ENCODE results near the gene GPR37L1.

Gene GPR37L1

DNA sequence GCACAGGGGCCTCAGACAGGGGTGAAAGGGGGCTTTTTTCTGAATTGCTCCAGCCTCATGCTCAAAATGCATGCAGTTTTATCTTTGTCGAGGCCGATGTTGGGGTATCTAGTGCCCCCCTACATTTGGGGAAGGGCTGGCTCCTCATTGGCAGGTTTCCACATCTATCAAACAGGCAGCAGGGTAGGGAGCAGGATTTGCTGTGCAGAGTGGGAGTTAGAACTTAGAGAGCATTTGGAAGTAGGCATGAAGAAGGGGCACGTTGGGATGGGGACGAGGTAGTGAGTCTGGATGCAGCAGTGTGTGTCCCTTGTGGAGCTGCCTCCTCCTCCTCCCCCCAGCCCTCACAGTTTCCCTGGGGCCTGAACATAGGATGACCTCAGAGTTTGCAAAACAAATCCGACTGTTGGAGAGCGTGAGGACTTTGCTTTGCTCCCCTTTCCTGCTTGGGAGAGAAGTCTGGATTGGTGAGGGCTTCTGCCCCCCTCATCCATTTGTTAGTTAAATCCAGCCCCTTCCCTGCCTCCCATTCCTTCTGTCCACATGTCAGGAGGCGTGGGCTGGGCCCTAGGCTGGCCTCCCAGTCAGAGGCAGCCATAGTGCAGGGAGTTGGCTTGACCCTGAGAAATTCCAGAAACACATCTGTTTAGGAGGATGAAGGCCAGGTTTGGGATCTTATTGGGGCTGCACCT, 36.9 kb upstream of the GPR37L1 start (continued):
- TF ChIP-seq ZNF19 (tag by site-specific recombination; IDR thresholded peaks at IDR 0.05; ENCODE audit: low read depth) (no peak), ZNF621 (tag by site-specific recombination; IDR thresholded peaks at IDR 0.05) (no peak), ZNF335 (tag by site-specific recombination; conservative IDR thresholded peaks at IDR 0.05) (0 out of 2 replicates have a peak, but pooled peaks have one; percentile 24), SP2 (tag by site-specific recombination; IDR thresholded peaks at IDR 0.05) (peak; percentile 36), SP7 (tag by site-specific recombination; IDR thresholded peaks at IDR 0.05) (no peak), ZBTB48 (tag by site-specific recombination; IDR thresholded peaks at IDR 0.05) (peak; percentile 51; the same call in 1 of the 2 replicates), ZFHX2 (tag by site-specific recombination; conservative IDR thresholded peaks at IDR 0.05) (peak; percentile 37; the same call in 1 of the 2 replicates), GLIS1 (tag by site-specific recombination; IDR thresholded peaks at IDR 0.05) (peak; percentile 21), ZBTB1 (tag by site-specific recombination; IDR thresholded peaks at IDR 0.05) (no peak)
- TF ChIP-seq, protein P1, sequence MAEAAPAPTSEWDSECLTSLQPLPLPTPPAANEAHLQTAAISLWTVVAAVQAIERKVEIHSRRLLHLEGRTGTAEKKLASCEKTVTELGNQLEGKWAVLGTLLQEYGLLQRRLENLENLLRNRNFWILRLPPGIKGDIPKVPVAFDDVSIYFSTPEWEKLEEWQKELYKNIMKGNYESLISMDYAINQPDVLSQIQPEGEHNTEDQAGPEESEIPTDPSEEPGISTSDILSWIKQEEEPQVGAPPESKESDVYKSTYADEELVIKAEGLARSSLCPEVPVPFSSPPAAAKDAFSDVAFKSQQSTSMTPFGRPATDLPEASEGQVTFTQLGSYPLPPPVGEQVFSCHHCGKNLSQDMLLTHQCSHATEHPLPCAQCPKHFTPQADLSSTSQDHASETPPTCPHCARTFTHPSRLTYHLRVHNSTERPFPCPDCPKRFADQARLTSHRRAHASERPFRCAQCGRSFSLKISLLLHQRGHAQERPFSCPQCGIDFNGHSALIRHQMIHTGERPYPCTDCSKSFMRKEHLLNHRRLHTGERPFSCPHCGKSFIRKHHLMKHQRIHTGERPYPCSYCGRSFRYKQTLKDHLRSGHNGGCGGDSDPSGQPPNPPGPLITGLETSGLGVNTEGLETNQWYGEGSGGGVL (tag by site-specific recombination; IDR thresholded peaks at IDR 0.05), result peak; percentile 78

DNA sequence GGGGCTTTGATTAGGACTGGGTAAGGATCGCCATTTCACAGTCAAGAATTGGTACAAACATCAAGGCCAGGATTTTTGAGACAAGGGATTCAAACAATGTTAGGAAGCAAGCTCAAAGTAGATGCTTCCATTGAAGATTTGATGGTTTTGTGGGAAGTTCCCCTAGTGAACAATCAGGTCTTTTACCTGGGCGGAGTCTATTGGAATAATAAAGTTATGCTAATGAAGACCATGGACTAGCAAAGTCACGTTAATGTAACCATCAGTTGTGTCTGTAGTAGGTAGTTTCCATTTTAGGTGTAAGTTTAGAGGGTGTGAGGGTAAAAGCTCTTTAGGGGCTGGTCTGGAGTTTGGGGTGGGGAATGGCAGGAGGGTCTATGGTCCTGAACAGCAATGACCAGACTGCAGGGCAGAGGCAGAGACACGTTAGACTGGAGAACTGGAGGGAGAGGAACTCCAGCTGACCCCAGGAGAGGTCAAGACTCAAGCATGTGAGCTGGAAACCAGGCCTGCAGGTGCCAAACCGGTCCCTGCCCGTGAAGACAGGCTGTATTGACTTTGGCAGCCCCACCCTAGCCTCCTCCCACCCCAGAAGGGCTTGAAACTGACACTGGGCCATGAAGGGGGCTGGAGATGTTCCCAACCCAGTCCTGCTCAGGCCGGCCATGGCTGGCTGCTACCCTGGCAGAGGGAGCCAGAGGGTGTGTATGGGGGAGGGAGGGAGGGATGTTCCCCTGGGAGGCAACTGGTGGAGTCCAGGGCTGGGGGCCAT, 36.0 kb upstream of the GPR37L1 start:
- Histone ChIP-seq H3K4me3 (ENCODE audit: low read depth, low read length) (no peak overlapping the region), H3K9me3 (ENCODE audit: control insufficient read depth, insufficient read depth, low read depth, low read length) (no peaks in the 10 kb centered on the region), H3K4me1 (ENCODE audit: control insufficient read depth, insufficient read depth, low read length) (no peaks in the 10 kb centered on the region; the same call in 1 of the 2 replicates), H3K36me3 (ENCODE audit: control insufficient read depth in 2 of 2, insufficient read depth in 1 of 2, low read length in 2 of 2) (no peaks in the 10 kb centered on the region), H3K27ac (ENCODE audit: extremely low read depth, low read depth, low read length) (no peak overlapping the region)
- TF ChIP-seq ZNF670 (tag by site-specific recombination; IDR thresholded peaks at IDR 0.05; ENCODE audit: low read depth) (no peak), TCF7L2 (IDR thresholded peaks at IDR 0.05; ENCODE audit: borderline replicate concordance, low read depth, low read length) (no peak), KLF1 (tag by site-specific recombination; IDR thresholded peaks at IDR 0.05) (peak; percentile 95), ZNF132 (tag by site-specific recombination; IDR thresholded peaks at IDR 0.05; ENCODE audit: borderline replicate concordance) (no peak), ZNF629 (tag by site-specific recombination; IDR thresholded peaks at IDR 0.05) (no peak), EGR2 (tag by site-specific recombination; IDR thresholded peaks at IDR 0.05; ENCODE audit: low read depth) (no peak), ZNF114 (tag by site-specific recombination; IDR thresholded peaks at IDR 0.05) (no peak)
- TF ChIP-seq, protein P2, sequence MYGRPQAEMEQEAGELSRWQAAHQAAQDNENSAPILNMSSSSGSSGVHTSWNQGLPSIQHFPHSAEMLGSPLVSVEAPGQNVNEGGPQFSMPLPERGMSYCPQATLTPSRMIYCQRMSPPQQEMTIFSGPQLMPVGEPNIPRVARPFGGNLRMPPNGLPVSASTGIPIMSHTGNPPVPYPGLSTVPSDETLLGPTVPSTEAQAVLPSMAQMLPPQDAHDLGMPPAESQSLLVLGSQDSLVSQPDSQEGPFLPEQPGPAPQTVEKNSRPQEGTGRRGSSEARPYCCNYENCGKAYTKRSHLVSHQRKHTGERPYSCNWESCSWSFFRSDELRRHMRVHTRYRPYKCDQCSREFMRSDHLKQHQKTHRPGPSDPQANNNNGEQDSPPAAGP (tag by site-specific recombination; IDR thresholded peaks at IDR 0.05), result 0 out of 2 replicates have a peak, but pooled peaks have one; percentile 33
- ChIA-PET CTCF (no interaction called here), POLR2A (no interaction called here)

DNA sequence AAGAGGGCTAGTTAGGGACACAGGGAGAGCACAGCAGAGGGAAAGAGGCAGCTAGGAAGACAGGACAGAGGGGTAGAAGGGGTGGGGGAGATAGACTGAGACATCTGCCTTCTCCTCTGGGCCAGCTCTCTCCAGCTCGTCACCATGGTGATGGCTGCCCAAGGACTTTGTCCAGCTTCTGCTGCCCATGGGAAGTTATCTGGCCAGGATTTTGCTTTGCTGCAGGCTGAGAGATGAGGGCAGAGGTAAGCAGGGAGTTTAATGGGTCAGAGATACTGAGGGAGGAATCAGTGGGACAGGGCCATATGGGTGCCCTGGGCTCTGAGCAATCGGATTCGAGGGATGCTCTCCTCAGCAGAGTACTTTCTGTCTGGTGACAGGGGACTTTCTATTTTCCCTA, 34.5 kb upstream of the GPR37L1 start:
- no peaks in the 10 kb centered on the region; the same call in 1 of the 2 replicates for H3K4me1 ChIP-seq (ENCODE audit: control insufficient read depth, insufficient read depth, low read length)
- H3K9me3 ChIP-seq (ENCODE audit: control insufficient read depth, insufficient read depth, low read depth, low read length), result no peaks in the 10 kb centered on the region
- H3K4me3 ChIP-seq (ENCODE audit: low read depth, low read length), result no peak overlapping the region
- CTCF ChIA-PET, result interaction anchor here (0.6 to 0.9 kb wide), 4 partner anchors 11 to 369 kb away, joined by 3 read pairs; no protein-coding TSS in a partner anchor
- POLR2A ChIA-PET, result interaction anchor here (0.6 kb wide), 1 partner anchor 22 kb away, joined by 6 read pairs; no protein-coding TSS in a partner anchor
- no peak for TF ChIP-seq BCL11B (tag by site-specific recombination; IDR thresholded peaks at IDR 0.05; ENCODE audit: low read depth)
- no peaks in the 10 kb centered on the region for H3K36me3 ChIP-seq (ENCODE audit: control insufficient read depth in 2 of 2, insufficient read depth in 1 of 2, low read length in 2 of 2)
- H3K27ac ChIP-seq (ENCODE audit: extremely low read depth, low read depth, low read length), result no peak overlapping the region
